HL-60 (cell line): ENCODE measurements around the gene MAGI2.

Source experiments
- GABPA ChIP-seq: IDR thresholded peaks from 2 replicates; pipeline ENCODE4 v1.6.1; 2012; ENCODE audit warnings: low read depth
- POLR2AphosphoS5 ChIP-seq: IDR thresholded peaks from 2 replicates; pipeline ENCODE4 v1.6.1; 2012; ENCODE audit warnings: low read depth
- SPI1 ChIP-seq: IDR thresholded peaks from 2 replicates; pipeline ENCODE4 v1.6.1; 2012; ENCODE audit warnings: low read depth, mild to moderate bottlenecking, borderline replicate concordance
- TF ChIP-seq, protein P1 (sequence below): IDR thresholded peaks from one replicate; pipeline ENCODE4 v1.5.1; 2011; ENCODE audit warnings: low read length, control low read depth, inconsistent platforms; ENCODE audit not compliant: insufficient read depth
- TF ChIP-seq, protein P2 (sequence below): IDR thresholded peaks from 2 replicates; pipeline ENCODE4 v1.6.1; 2012; ENCODE audit warnings: low read depth; ENCODE audit not compliant: insufficient replicate concordance

DNA sequence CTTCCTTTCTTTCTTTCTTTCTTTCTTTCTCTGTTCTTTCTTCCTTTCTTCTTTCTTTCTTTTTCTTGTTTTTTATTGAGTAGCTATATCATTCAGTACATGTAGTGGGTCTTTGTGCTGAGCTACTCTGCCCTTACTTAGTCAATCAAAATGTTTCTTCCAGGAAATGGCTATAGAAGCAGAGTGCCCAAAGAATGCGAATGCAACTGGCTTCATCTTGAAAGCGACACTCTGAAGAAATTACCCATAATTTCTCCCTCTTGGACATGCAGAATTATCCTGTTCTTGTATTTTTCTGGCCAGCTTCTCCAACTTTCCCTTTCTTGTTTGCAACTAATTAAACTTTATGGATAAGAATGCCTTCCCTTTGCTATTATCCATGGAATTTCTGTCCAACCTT is 441.5 kb downstream of the MAGI2 start:
- TF ChIP-seq, protein P1, sequence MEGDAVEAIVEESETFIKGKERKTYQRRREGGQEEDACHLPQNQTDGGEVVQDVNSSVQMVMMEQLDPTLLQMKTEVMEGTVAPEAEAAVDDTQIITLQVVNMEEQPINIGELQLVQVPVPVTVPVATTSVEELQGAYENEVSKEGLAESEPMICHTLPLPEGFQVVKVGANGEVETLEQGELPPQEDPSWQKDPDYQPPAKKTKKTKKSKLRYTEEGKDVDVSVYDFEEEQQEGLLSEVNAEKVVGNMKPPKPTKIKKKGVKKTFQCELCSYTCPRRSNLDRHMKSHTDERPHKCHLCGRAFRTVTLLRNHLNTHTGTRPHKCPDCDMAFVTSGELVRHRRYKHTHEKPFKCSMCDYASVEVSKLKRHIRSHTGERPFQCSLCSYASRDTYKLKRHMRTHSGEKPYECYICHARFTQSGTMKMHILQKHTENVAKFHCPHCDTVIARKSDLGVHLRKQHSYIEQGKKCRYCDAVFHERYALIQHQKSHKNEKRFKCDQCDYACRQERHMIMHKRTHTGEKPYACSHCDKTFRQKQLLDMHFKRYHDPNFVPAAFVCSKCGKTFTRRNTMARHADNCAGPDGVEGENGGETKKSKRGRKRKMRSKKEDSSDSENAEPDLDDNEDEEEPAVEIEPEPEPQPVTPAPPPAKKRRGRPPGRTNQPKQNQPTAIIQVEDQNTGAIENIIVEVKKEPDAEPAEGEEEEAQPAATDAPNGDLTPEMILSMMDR = no peak
- TF ChIP-seq POLR2AphosphoS5 (no peak), GABPA (no peak), SPI1 (no peak)
- TF ChIP-seq, protein P2, sequence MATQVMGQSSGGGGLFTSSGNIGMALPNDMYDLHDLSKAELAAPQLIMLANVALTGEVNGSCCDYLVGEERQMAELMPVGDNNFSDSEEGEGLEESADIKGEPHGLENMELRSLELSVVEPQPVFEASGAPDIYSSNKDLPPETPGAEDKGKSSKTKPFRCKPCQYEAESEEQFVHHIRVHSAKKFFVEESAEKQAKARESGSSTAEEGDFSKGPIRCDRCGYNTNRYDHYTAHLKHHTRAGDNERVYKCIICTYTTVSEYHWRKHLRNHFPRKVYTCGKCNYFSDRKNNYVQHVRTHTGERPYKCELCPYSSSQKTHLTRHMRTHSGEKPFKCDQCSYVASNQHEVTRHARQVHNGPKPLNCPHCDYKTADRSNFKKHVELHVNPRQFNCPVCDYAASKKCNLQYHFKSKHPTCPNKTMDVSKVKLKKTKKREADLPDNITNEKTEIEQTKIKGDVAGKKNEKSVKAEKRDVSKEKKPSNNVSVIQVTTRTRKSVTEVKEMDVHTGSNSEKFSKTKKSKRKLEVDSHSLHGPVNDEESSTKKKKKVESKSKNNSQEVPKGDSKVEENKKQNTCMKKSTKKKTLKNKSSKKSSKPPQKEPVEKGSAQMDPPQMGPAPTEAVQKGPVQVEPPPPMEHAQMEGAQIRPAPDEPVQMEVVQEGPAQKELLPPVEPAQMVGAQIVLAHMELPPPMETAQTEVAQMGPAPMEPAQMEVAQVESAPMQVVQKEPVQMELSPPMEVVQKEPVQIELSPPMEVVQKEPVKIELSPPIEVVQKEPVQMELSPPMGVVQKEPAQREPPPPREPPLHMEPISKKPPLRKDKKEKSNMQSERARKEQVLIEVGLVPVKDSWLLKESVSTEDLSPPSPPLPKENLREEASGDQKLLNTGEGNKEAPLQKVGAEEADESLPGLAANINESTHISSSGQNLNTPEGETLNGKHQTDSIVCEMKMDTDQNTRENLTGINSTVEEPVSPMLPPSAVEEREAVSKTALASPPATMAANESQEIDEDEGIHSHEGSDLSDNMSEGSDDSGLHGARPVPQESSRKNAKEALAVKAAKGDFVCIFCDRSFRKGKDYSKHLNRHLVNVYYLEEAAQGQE = no peak
